NCI-H1105 (cell line): Measurements from ENCODE around the gene LHX5.
A peak's percentile ranks its signal among the peaks of the same experiment; 100 is the strongest.

Experiments
- DNase-seq: peaks from one replicate; lab custom pipeline; 2025; lab: John Stamatoyannopoulos, UW

The LHX5 gene

GRCh38 chr12:113477842-113478215 lies 6.2 kb upstream of the LHX5 start:
- DNase-seq: no peak

- no peak for DNase-seq
Observed at GRCh38 chr12:113477171-113477841, 5.6 kb upstream of the LHX5 start.

GRCh38 chr12:113476176-113476986 lies 4.7 kb upstream of the LHX5 start:
- no peak for DNase-seq

GRCh38 chr12:113475451-113476175 lies 3.9 kb upstream of the LHX5 start:
- DNase-seq: no peak

- no peak for DNase-seq
Observed at GRCh38 chr12:113474635-113475436, 3.2 kb upstream of the LHX5 start.

GRCh38 chr12:113473942-113474341 lies 2.3 kb upstream of the LHX5 start:
- no peak for DNase-seq

GRCh38 chr12:113473400-113473799 lies 1.7 kb upstream of the LHX5 start:
- no peak for DNase-seq

- DNase-seq: no peak
Observed at GRCh38 chr12:113472191-113473121, 785 bp upstream of the LHX5 start.

- DNase-seq: no peak
Observed at GRCh38 chr12:113470871-113471618, 626 bp downstream of the LHX5 start.

- DNase-seq: no peak
Observed at GRCh38 chr12:113469949-113470743, 1.5 kb downstream of the LHX5 start.

GRCh38 chr12:113469224-113469948 lies 2.3 kb downstream of the LHX5 start:
- no peak for DNase-seq

GRCh38 chr12:113468365-113469223 lies 3.1 kb downstream of the LHX5 start:
- DNase-seq: no peak

- DNase-seq: no peak
Observed at GRCh38 chr12:113467502-113468364, 3.9 kb downstream of the LHX5 start.

GRCh38 chr12:113467142-113467501 lies 4.5 kb downstream of the LHX5 start:
- DNase-seq: peak; percentile 26

GRCh38 chr12:113466454-113467141 lies 5.1 kb downstream of the LHX5 start:
- peak; percentile 65 for DNase-seq

GRCh38 chr12:113465808-113466453 lies 5.7 kb downstream of the LHX5 start:
- DNase-seq: no peak
